Muscle layer of colon (tissue), 2 donors: ENCODE data around the gene MADCAM1.

Experiments
- H3K27ac ChIP-seq: one replicate; pipeline ENCODE4 v1.7.0; 2013; ENCODE audit warnings: low read depth, mild to moderate bottlenecking, low read length, moderate library complexity
- H3K27me3 ChIP-seq, 2 donors: one replicate each; pipeline ENCODE4 v1.7.0; 2013; ENCODE audit warnings: low read length in 2 of 2, mild to moderate bottlenecking in 2 of 2; ENCODE audit not compliant: insufficient read depth in 2 of 2, control insufficient read depth in 1 of 2
- H3K36me3 ChIP-seq: one replicate; pipeline ENCODE4 v1.7.0; 2013; ENCODE audit warnings: mild to moderate bottlenecking, low read length; ENCODE audit not compliant: insufficient read depth
- H3K4me1 ChIP-seq: one replicate; pipeline ENCODE4 v1.7.0; 2013; ENCODE audit warnings: mild to moderate bottlenecking, low read length; ENCODE audit not compliant: insufficient read depth
- H3K4me3 ChIP-seq, 2 donors: one replicate each; pipeline ENCODE4 v1.7.0; 2013; ENCODE audit warnings: low read length in 2 of 2, low read depth in 1 of 2, mild to moderate bottlenecking in 1 of 2, moderate library complexity in 1 of 2
- H3K9ac ChIP-seq: one replicate; pipeline ENCODE4 v1.7.0; 2013; ENCODE audit warnings: low read length
- H3K9me3 ChIP-seq: one replicate; pipeline ENCODE4 v1.7.0; 2013; ENCODE audit warnings: mild to moderate bottlenecking, low read length
- donor health status: abdominal sarcoma.
- donor health status: Adenocarcinoma of cecum.

The MADCAM1 gene

GRCh38 chr19:458091-459042, 37.9 kb upstream of the MADCAM1 start:
- Histone ChIP-seq H3K36me3 (no peaks in the 10 kb centered on the region), H3K27ac (no peak overlapping the region), H3K4me3 (no peak overlapping the region), H3K4me1 (peaks cover 7% of the 10 kb centered on the region), H3K27me3 (no peaks in the 10 kb centered on the region), H3K9me3 (no peaks in the 10 kb centered on the region), H3K9ac (no peak overlapping the region)

GRCh38 chr19:459724-460511, 36.4 kb upstream of the MADCAM1 start:
- Histone ChIP-seq H3K36me3 (no peaks in the 10 kb centered on the region), H3K4me3 (peak overlapping the region; percentile 73 to 87), H3K4me1 (peaks cover 7% of the 10 kb centered on the region), H3K27ac (peak overlapping the region; percentile 58), H3K9me3 (no peaks in the 10 kb centered on the region), H3K27me3 (no peaks in the 10 kb centered on the region), H3K9ac (peak overlapping the region; percentile 71)

- Histone ChIP-seq H3K4me1 (peaks cover 7% of the 10 kb centered on the region), H3K27me3 (no peaks in the 10 kb centered on the region), H3K4me3 (peak within 1 kb of the TSS; percentile 73 to 87), H3K9me3 (no peaks in the 10 kb centered on the region), H3K27ac (peak within 1 kb of the TSS; percentile 58), H3K9ac (peak within 1 kb of the TSS; percentile 71), H3K36me3 (no peaks in the 10 kb centered on the region)
These were observed 35.2 kb upstream of the MADCAM1 start, which contains the start of gene SHC2 for GRCh38 chr19:460877-461720. TSS of gene SHC2 (minus strand) at chr19:461033. CDS start at chr19:460996, 37 bp downstream.

GRCh38 chr19:461721-462551, 34.4 kb upstream of the MADCAM1 start:
- Histone ChIP-seq H3K27me3 (no peaks in the 10 kb centered on the region), H3K36me3 (no peaks in the 10 kb centered on the region), H3K9ac (no peak overlapping the region), H3K4me1 (peaks cover 7% of the 10 kb centered on the region), H3K4me3 (peak overlapping the region in 1 of 2 donors; percentile 42), H3K27ac (peak overlapping the region; percentile 58), H3K9me3 (no peaks in the 10 kb centered on the region)

GRCh38 chr19:463483-464207, 32.6 kb upstream of the MADCAM1 start:
- no peak overlapping the region for H3K9ac ChIP-seq
- no peaks in the 10 kb centered on the region for H3K36me3 ChIP-seq
- H3K4me1 ChIP-seq, result peaks cover 7% of the 10 kb centered on the region
- H3K27me3 ChIP-seq, result no peaks in the 10 kb centered on the region
- no peak overlapping the region for H3K4me3 ChIP-seq
- H3K27ac ChIP-seq, result no peak overlapping the region
- no peaks in the 10 kb centered on the region for H3K9me3 ChIP-seq

GRCh38 chr19:464208-464545, 32.1 kb upstream of the MADCAM1 start:
- no peak overlapping the region for H3K27ac ChIP-seq
- H3K4me3 ChIP-seq, result no peak overlapping the region
- no peaks in the 10 kb centered on the region for H3K27me3 ChIP-seq
- H3K9ac ChIP-seq, result no peak overlapping the region
- H3K9me3 ChIP-seq, result no peaks in the 10 kb centered on the region
- peaks cover 4% of the 10 kb centered on the region for H3K4me1 ChIP-seq
- H3K36me3 ChIP-seq, result no peaks in the 10 kb centered on the region

- Histone ChIP-seq H3K9me3 (no peaks in the 10 kb centered on the region), H3K27me3 (no peaks in the 10 kb centered on the region), H3K4me1 (no peaks in the 10 kb centered on the region), H3K4me3 (no peak overlapping the region), H3K27ac (no peak overlapping the region), H3K36me3 (no peaks in the 10 kb centered on the region), H3K9ac (no peak overlapping the region)
These were observed 31.1 kb upstream of the MADCAM1 start for GRCh38 chr19:465056-465816.

- Histone ChIP-seq H3K27me3 (no peaks in the 10 kb centered on the region), H3K4me3 (no peak overlapping the region), H3K9ac (no peak overlapping the region), H3K36me3 (no peaks in the 10 kb centered on the region), H3K4me1 (no peaks in the 10 kb centered on the region), H3K27ac (no peak overlapping the region), H3K9me3 (no peaks in the 10 kb centered on the region)
These were observed 28.7 kb upstream of the MADCAM1 start for GRCh38 chr19:467554-467953.

GRCh38 chr19:468587-469256, 27.6 kb upstream of the MADCAM1 start:
- Histone ChIP-seq H3K27me3 (no peaks in the 10 kb centered on the region), H3K36me3 (no peaks in the 10 kb centered on the region), H3K27ac (no peak overlapping the region), H3K9me3 (no peaks in the 10 kb centered on the region), H3K4me1 (no peaks in the 10 kb centered on the region), H3K4me3 (no peak overlapping the region), H3K9ac (no peak overlapping the region)
